Tibial artery (tissue), 4 donors: ENCODE measurements around the gene PSTPIP2.

Experiments used
- DNase-seq, 2 donors: peaks; one replicate each; pipeline ENCODE4 v3.0.0-alpha.2; 2019
- H3K27ac ChIP-seq, 2 donors: fragments of 200-600 bp; sonication (generic) in 1 of 2; 1 replicate in 1 of 2; 2 replicates in 1 of 2; pipeline ENCODE4 v1.5.1; 2018 to 2019; ENCODE audit warnings: mild to moderate bottlenecking in 1 of 2
- H3K27me3 ChIP-seq, 2 donors: fragments of 200-600 bp; sonication (generic) in 1 of 2; one replicate each; pipeline versions ENCODE4 v1.5.1 to v1.6.0; 2016 to 2019
- H3K36me3 ChIP-seq, 3 donors: fragments of 200-600 bp; sonication (generic) in 2 of 3; one replicate each; pipeline ENCODE4 v1.5.1; 2016 to 2019; ENCODE audit warnings: mild to moderate bottlenecking in 2 of 3
- H3K4me1 ChIP-seq, 4 donors: fragments of 200-600 bp; sonication (generic) in 2 of 4; 1 replicate in 3 of 4; 2 replicates in 1 of 4; pipeline ENCODE4 v1.5.1; 2016 to 2019
- H3K4me3 ChIP-seq, 2 donors: fragments of 200-600 bp; sonication (generic) in 1 of 2; 1 replicate in 1 of 2; 2 replicates in 1 of 2; pipeline ENCODE4 v1.5.1; 2018 to 2019; ENCODE audit warnings: mild to moderate bottlenecking in 2 of 2
- H3K9me3 ChIP-seq, 3 donors: fragments of 200-600 bp; sonication (generic) in 1 of 3; one replicate each; pipeline ENCODE4 v1.5.1; 2016 to 2019
- CTCF ChIP-seq, 2 experiments: fragments of 200-600 bp in 1 of 2; fragments of 450-650 bp in 1 of 2; IDR thresholded peaks; one replicate each; pipeline ENCODE4 v1.5.1; 2017 to 2019; ENCODE audit warnings: antibody characterized with exemption in 2 of 2, mild to moderate bottlenecking in 1 of 2, moderate library complexity in 1 of 2
- intact Hi-C: fragments of 100-400 bp; cut with DNase I; formaldehyde crosslinking; loops from one replicate; pipeline ENCODE4 v1.15.0; 2023; ENCODE audit warnings: low total_unique reads

The PSTPIP2 gene

GRCh38 chr18:45991788-45992187, 80.3 kb downstream of the PSTPIP2 start:
- Histone ChIP-seq H3K36me3 (peaks cover 0 to 32% (median 10%) of the 10 kb centered on the region in 3 donors), H3K27ac (no peak overlapping the region), H3K4me1 (no peaks in the 10 kb centered on the region), H3K9me3 (no peaks in the 10 kb centered on the region), H3K27me3 (no peaks in the 10 kb centered on the region), H3K4me3 (no peak overlapping the region)
- no peak for TF ChIP-seq CTCF (IDR thresholded peaks at IDR 0.05)
- intact Hi-C loops = no loop called here
- no peak for DNase-seq

- intact Hi-C loops = no loop called here
- H3K27me3 ChIP-seq = no peaks in the 10 kb centered on the region
- peaks cover 0 to 18% (median 10%) of the 10 kb centered on the region in 3 donors for H3K36me3 ChIP-seq
- no peaks in the 10 kb centered on the region for H3K4me1 ChIP-seq
- H3K9me3 ChIP-seq = no peaks in the 10 kb centered on the region
- no peak overlapping the region for H3K4me3 ChIP-seq
- no peak for TF ChIP-seq CTCF (IDR thresholded peaks at IDR 0.05)
- no peak for DNase-seq
- H3K27ac ChIP-seq = no peak overlapping the region
Measured at GRCh38 chr18:45984546-45985235, 87.4 kb downstream of the PSTPIP2 start.

- no peak overlapping the region for H3K4me3 ChIP-seq
- H3K36me3 ChIP-seq = no peaks in the 10 kb centered on the region
- intact Hi-C loops = no loop called here
- H3K4me1 ChIP-seq = no peaks in the 10 kb centered on the region
- H3K9me3 ChIP-seq = no peaks in the 10 kb centered on the region
- H3K27ac ChIP-seq = no peak overlapping the region
- H3K27me3 ChIP-seq = no peaks in the 10 kb centered on the region
- TF ChIP-seq CTCF (IDR thresholded peaks at IDR 0.05) = no peak
- DNase-seq = no peak
Measured at GRCh38 chr18:45981821-45982220, 90.2 kb downstream of the PSTPIP2 start.

DNA sequence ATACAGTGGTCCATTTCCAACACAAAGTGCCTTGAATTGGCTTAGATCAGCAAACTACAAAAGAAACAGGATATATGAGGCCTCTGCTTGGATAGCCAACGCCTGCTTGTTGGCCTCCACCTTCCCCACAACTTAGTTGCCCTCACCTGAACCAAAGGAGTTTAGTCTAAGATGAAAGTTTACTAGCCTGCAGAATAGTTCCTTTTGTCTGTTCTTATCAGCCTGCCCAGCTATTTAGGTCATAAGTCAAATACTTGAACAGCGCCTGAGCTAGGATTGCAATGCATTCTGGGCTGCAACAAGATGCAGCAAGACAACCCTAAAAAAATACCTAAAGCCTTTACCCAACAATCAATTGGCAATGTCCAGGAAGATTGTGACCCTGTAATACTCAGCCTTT, 91.8 kb downstream of the PSTPIP2 start:
- Histone ChIP-seq H3K4me1 (no peaks in the 10 kb centered on the region), H3K9me3 (no peaks in the 10 kb centered on the region), H3K27ac (no peak overlapping the region), H3K36me3 (no peaks in the 10 kb centered on the region), H3K4me3 (no peak overlapping the region), H3K27me3 (no peaks in the 10 kb centered on the region)
- intact Hi-C loops = no loop called here
- DNase-seq = no peak
- TF ChIP-seq CTCF (IDR thresholded peaks at IDR 0.05) = no peak

GRCh38 chr18:45978084-45978483, 94.0 kb downstream of the PSTPIP2 start:
- H3K27me3 ChIP-seq = no peaks in the 10 kb centered on the region
- no peak overlapping the region for H3K4me3 ChIP-seq
- no peak for DNase-seq
- H3K27ac ChIP-seq = no peak overlapping the region
- TF ChIP-seq CTCF (IDR thresholded peaks at IDR 0.05) = no peak
- intact Hi-C loops = loop anchor here (10.0 kb wide), 1 partner anchor 293 kb away; no protein-coding TSS in a partner anchor
- no peaks in the 10 kb centered on the region for H3K9me3 ChIP-seq
- no peaks in the 10 kb centered on the region for H3K4me1 ChIP-seq
- H3K36me3 ChIP-seq = no peaks in the 10 kb centered on the region
